Stimulated activated naive CD8-positive, alpha-beta T cell treated with anti-CD3 and anti-CD28 coated beads, Interleukin-15, amount 100 ng/mL, for 72 hours (primary cell): ENCODE measurements around the gene TSPAN19.

Source experiments
- ATAC-seq: fragments of 150-1000 bp; cut with Tn5 transposase; 2 replicates; pipeline ENCODE4 v1.10.0; 2021; ENCODE audit warnings: mild to moderate bottlenecking, moderate library complexity
- DNase-seq, 2 donors: peaks; one replicate each; pipeline ENCODE4 v3.0.0; 2021 to 2022
- H3K27ac Mint-ChIP-seq, 2 donors: one replicate each; pipeline ENCODE4 v1.8.0; 2022; ENCODE audit warnings: mild to moderate bottlenecking in 2 of 2, mixed read lengths in 2 of 2, moderate library complexity in 2 of 2
- H3K27me3 Mint-ChIP-seq: one replicate; pipeline ENCODE4 v1.8.0; 2022; ENCODE audit warnings: mixed read lengths
- H3K4me1 Mint-ChIP-seq: one replicate; pipeline ENCODE4 v1.8.0; 2022; ENCODE audit warnings: mild to moderate bottlenecking, mixed read lengths
- H3K4me3 Mint-ChIP-seq, 2 donors: one replicate each; pipeline ENCODE4 v1.8.0; 2022; ENCODE audit warnings: mild to moderate bottlenecking in 2 of 2, mixed read lengths in 2 of 2, moderate library complexity in 1 of 2
- H3K9me3 Mint-ChIP-seq, 2 donors: one replicate each; pipeline ENCODE4 v1.8.0; 2022; ENCODE audit warnings: mixed read lengths in 2 of 2

TSPAN19 gene

GRCh38 chr12:85036234-85036707, at the start of gene TSPAN19, which contains the start of gene LRRIQ1:
TSS of gene TSPAN19 (minus strand) at chr12:85036277. CDS start at chr12:85029946, 6,331 bp downstream.
TSS of gene LRRIQ1 (plus strand) at chr12:85036351. CDS start at chr12:85038177, 1,826 bp downstream.
- H3K4me3 Mint-ChIP-seq: peak within 1 kb of the TSS; percentile 78 to 81
- peaks cover 23% of the 10 kb centered on the region for H3K27me3 Mint-ChIP-seq
- DNase-seq: peak; percentile 27 to 56
- no peaks in the 10 kb centered on the region for H3K4me1 Mint-ChIP-seq
- ATAC-seq: peak; percentile 74
- H3K9me3 Mint-ChIP-seq: no peaks in the 10 kb centered on the region
- peak within 1 kb of the TSS; percentile 57 to 71 for H3K27ac Mint-ChIP-seq

- Mint-ChIP-seq H3K27me3 (no peaks in the 10 kb centered on the region), H3K4me1 (no peaks in the 10 kb centered on the region), H3K9me3 (no peaks in the 10 kb centered on the region), H3K27ac (no peak overlapping the region), H3K4me3 (no peak overlapping the region)
- ATAC-seq (no peak), DNase-seq (no peak)
These were observed 49.0 kb upstream of the TSPAN19 start for GRCh38 chr12:85085066-85085465.

GRCh38 chr12:85076688-85077430, 40.8 kb upstream of the TSPAN19 start:
- Mint-ChIP-seq H3K9me3 (no peaks in the 10 kb centered on the region), H3K27ac (no peak overlapping the region), H3K4me3 (no peak overlapping the region), H3K27me3 (no peaks in the 10 kb centered on the region), H3K4me1 (no peaks in the 10 kb centered on the region)
- DNase-seq (no peak), ATAC-seq (peak; percentile 45)

GRCh38 chr12:85072826-85073225, 36.7 kb upstream of the TSPAN19 start:
- Mint-ChIP-seq H3K9me3 (no peaks in the 10 kb centered on the region), H3K27me3 (no peaks in the 10 kb centered on the region), H3K27ac (no peak overlapping the region), H3K4me3 (no peak overlapping the region), H3K4me1 (no peaks in the 10 kb centered on the region)
- DNase-seq (no peak), ATAC-seq (no peak)

- DNase-seq (no peak), ATAC-seq (no peak)
- H3K27me3 Mint-ChIP-seq: no peaks in the 10 kb centered on the region
- no peak overlapping the region for H3K27ac Mint-ChIP-seq
- H3K4me1 Mint-ChIP-seq: no peaks in the 10 kb centered on the region
- H3K4me3 Mint-ChIP-seq: no peak overlapping the region
- H3K9me3 Mint-ChIP-seq: no peaks in the 10 kb centered on the region
These were observed 29.9 kb upstream of the TSPAN19 start for GRCh38 chr12:85065837-85066482.

- Mint-ChIP-seq H3K27me3 (no peaks in the 10 kb centered on the region), H3K4me1 (no peaks in the 10 kb centered on the region), H3K4me3 (no peak overlapping the region), H3K27ac (no peak overlapping the region), H3K9me3 (no peaks in the 10 kb centered on the region)
- DNase-seq (no peak), ATAC-seq (no peak)
These were observed 24.8 kb upstream of the TSPAN19 start for GRCh38 chr12:85060916-85061315.

- H3K27ac Mint-ChIP-seq: no peak overlapping the region
- no peak for ATAC-seq
- peaks cover 7% of the 10 kb centered on the region for H3K27me3 Mint-ChIP-seq
- no peak overlapping the region for H3K4me3 Mint-ChIP-seq
- DNase-seq: no peak
- H3K4me1 Mint-ChIP-seq: no peaks in the 10 kb centered on the region
- no peaks in the 10 kb centered on the region for H3K9me3 Mint-ChIP-seq
These were observed 23.5 kb upstream of the TSPAN19 start for GRCh38 chr12:85059594-85059993.

- no peak for ATAC-seq
- no peak overlapping the region for H3K4me3 Mint-ChIP-seq
- no peaks in the 10 kb centered on the region for H3K9me3 Mint-ChIP-seq
These were observed 22.3 kb upstream of the TSPAN19 start for GRCh38 chr12:85058339-85058738.

GRCh38 chr12:85057370-85057963, 21.4 kb upstream of the TSPAN19 start:
- Mint-ChIP-seq H3K27me3 (peaks cover 7% of the 10 kb centered on the region), H3K9me3 (no peaks in the 10 kb centered on the region), H3K4me3 (no peak overlapping the region), H3K4me1 (no peaks in the 10 kb centered on the region), H3K27ac (no peak overlapping the region)
- peak; percentile 6 to 19 for DNase-seq
- no peak for ATAC-seq

More at GRCh38 chr12:85058339-85058738, 22.3 kb upstream of the TSPAN19 start:
- Mint-ChIP-seq H3K27ac (no peak overlapping the region), H3K27me3 (peaks cover 7% of the 10 kb centered on the region), H3K4me1 (no peaks in the 10 kb centered on the region)
- DNase-seq: no peak

- no peak for DNase-seq
- no peak for ATAC-seq
These were observed 7.8 kb upstream of the TSPAN19 start for GRCh38 chr12:85043829-85044228.

GRCh38 chr12:85041395-85041794, 5.3 kb upstream of the TSPAN19 start:
- DNase-seq (no peak), ATAC-seq (no peak)
- H3K4me3 Mint-ChIP-seq: no peak overlapping the region
- H3K9me3 Mint-ChIP-seq: no peaks in the 10 kb centered on the region
- H3K4me1 Mint-ChIP-seq: no peaks in the 10 kb centered on the region
- H3K27me3 Mint-ChIP-seq: peaks cover 9% of the 10 kb centered on the region
- no peak overlapping the region for H3K27ac Mint-ChIP-seq

More at GRCh38 chr12:85043829-85044228, 7.8 kb upstream of the TSPAN19 start:
- no peak overlapping the region for H3K27ac Mint-ChIP-seq
- H3K9me3 Mint-ChIP-seq: no peaks in the 10 kb centered on the region
- no peak overlapping the region for H3K4me3 Mint-ChIP-seq
- no peaks in the 10 kb centered on the region for H3K4me1 Mint-ChIP-seq
- H3K27me3 Mint-ChIP-seq: no peaks in the 10 kb centered on the region

- DNase-seq (no peak), ATAC-seq (peak; percentile 23)
- Mint-ChIP-seq H3K9me3 (no peaks in the 10 kb centered on the region), H3K4me3 (peak overlapping the region; percentile 78 to 81), H3K27me3 (peaks cover 18% of the 10 kb centered on the region), H3K4me1 (no peaks in the 10 kb centered on the region), H3K27ac (peak overlapping the region in 1 of 2 donors; percentile 57)
These were observed 656 bp upstream of the TSPAN19 start for GRCh38 chr12:85036733-85037132.

GRCh38 chr12:85029456-85029855, 6.6 kb downstream of the TSPAN19 start:
- Mint-ChIP-seq H3K4me1 (no peaks in the 10 kb centered on the region), H3K27ac (no peak overlapping the region), H3K4me3 (no peak overlapping the region), H3K9me3 (no peaks in the 10 kb centered on the region), H3K27me3 (peaks cover 11% of the 10 kb centered on the region)
- no peak for ATAC-seq
- DNase-seq: no peak

- no peaks in the 10 kb centered on the region for H3K9me3 Mint-ChIP-seq
These were observed 18.0 kb downstream of the TSPAN19 start for GRCh38 chr12:85018098-85018497.

GRCh38 chr12:85017618-85018017, 18.5 kb downstream of the TSPAN19 start:
- H3K27me3 Mint-ChIP-seq: no peaks in the 10 kb centered on the region
- no peaks in the 10 kb centered on the region for H3K4me1 Mint-ChIP-seq
- no peaks in the 10 kb centered on the region for H3K9me3 Mint-ChIP-seq
- H3K27ac Mint-ChIP-seq: no peak overlapping the region
- H3K4me3 Mint-ChIP-seq: no peak overlapping the region
- DNase-seq (no peak), ATAC-seq (no peak)

More at GRCh38 chr12:85018098-85018497, 18.0 kb downstream of the TSPAN19 start:
- no peak overlapping the region for H3K27ac Mint-ChIP-seq
- DNase-seq: no peak
- no peaks in the 10 kb centered on the region for H3K4me1 Mint-ChIP-seq
- H3K27me3 Mint-ChIP-seq: no peaks in the 10 kb centered on the region
- no peak overlapping the region for H3K4me3 Mint-ChIP-seq
- ATAC-seq: no peak

GRCh38 chr12:85017133-85017532, 18.9 kb downstream of the TSPAN19 start:
- Mint-ChIP-seq H3K9me3 (no peaks in the 10 kb centered on the region), H3K4me3 (no peak overlapping the region), H3K27me3 (no peaks in the 10 kb centered on the region), H3K27ac (no peak overlapping the region), H3K4me1 (no peaks in the 10 kb centered on the region)
- DNase-seq: no peak
- ATAC-seq: no peak
